Natural killer cell (primary cell): ENCODE data around the gene MRC1. TPM values are rescaled to one million over a fixed set of nuclear protein-coding genes. Genes with fewer than 3 reads are reported as not detected.

Source experiments
- ATAC-seq, 3 donors: fragments of 150-1000 bp in 2 of 3; fragments of 200-7000 bp in 1 of 3; cut with Tn5 transposase; 1 replicate in 1 of 3; 2 replicates in 2 of 3; pipeline ENCODE4 v1.10.0; 2021; ENCODE audit warnings: mild to moderate bottlenecking in 2 of 3, moderate library complexity in 2 of 3
- DNase-seq, 2 donors: peaks; one replicate each; pipeline versions ENCODE4 v3.0.0 to v3.0.0-alpha.2; 2013 to 2021; ENCODE audit warnings: mixed read lengths in 1 of 2
- H3K27ac ChIP-seq: one replicate; pipeline ENCODE4 v1.5.1; 2013; ENCODE audit warnings: mild to moderate bottlenecking, low read length
- H3K27me3 ChIP-seq: one replicate; pipeline ENCODE4 v1.6.1; 2013; ENCODE audit warnings: low read length; ENCODE audit not compliant: control insufficient read depth, insufficient read depth
- H3K36me3 ChIP-seq: one replicate; pipeline ENCODE4 v1.6.1; 2013; ENCODE audit warnings: low read length; ENCODE audit not compliant: control insufficient read depth, insufficient read depth
- H3K4me1 ChIP-seq: one replicate; pipeline ENCODE4 v1.6.1; 2013; ENCODE audit warnings: low read length; ENCODE audit not compliant: control insufficient read depth, insufficient read depth
- H3K4me3 ChIP-seq: one replicate; pipeline ENCODE4 v1.5.1; 2013; ENCODE audit warnings: low read length
- H3K9me3 ChIP-seq: one replicate; pipeline ENCODE4 v1.6.1; 2013; ENCODE audit warnings: low read length; ENCODE audit not compliant: control insufficient read depth, insufficient read depth
- H3K27ac Mint-ChIP-seq, 2 donors: one replicate each; pipeline ENCODE4 v1.8.0; 2022; ENCODE audit warnings: mild to moderate bottlenecking in 2 of 2, mixed read lengths in 2 of 2, moderate library complexity in 1 of 2
- H3K27me3 Mint-ChIP-seq, 2 donors: one replicate each; pipeline ENCODE4 v1.8.0; 2022; ENCODE audit warnings: low read depth in 2 of 2, mixed read lengths in 2 of 2
- H3K36me3 Mint-ChIP-seq: one replicate; pipeline ENCODE4 v1.8.0; 2022; ENCODE audit warnings: mixed read lengths
- H3K4me1 Mint-ChIP-seq, 2 donors: one replicate each; pipeline ENCODE4 v1.8.0; 2022; ENCODE audit warnings: mixed read lengths in 2 of 2
- H3K4me3 Mint-ChIP-seq: one replicate; pipeline ENCODE4 v1.8.0; 2022; ENCODE audit warnings: mild to moderate bottlenecking, moderate library complexity, mixed read lengths
- H3K9me3 Mint-ChIP-seq, 2 donors: one replicate each; pipeline ENCODE4 v1.8.0; 2022; ENCODE audit warnings: mixed read lengths in 2 of 2
- WGBS: methylation state at CpG from one replicate; pipeline ENCODE4 v1.1.7; 2013; ENCODE audit warnings: missing lambda C conversion rate; ENCODE audit not compliant: insufficient coverage; 5-methylcytosine and 5-hydroxymethylcytosine counted together
- intact Hi-C: fragments of 100-400 bp; cut with micrococcal nuclease; formaldehyde crosslinking; loops from one replicate; pipeline ENCODE4 v1.14.2; 2022
- total RNA-seq, 4 donors: library from RNA; stranded (reverse); fragments of 120-200 nt in 1 of 4; gene quantifications; one replicate each; pipeline versions ENCODE4 v1.2.3 to v1.2.4, GENCODE V29; 2013 to 2022
- TF ChIP-seq, protein P1 (sequence below): fragments of 200-600 bp; IDR thresholded peaks from one replicate; pipeline ENCODE4 v1.8.0; 2022; ENCODE audit warnings: antibody characterized with exemption

Gene MRC1
- total RNA-seq, 3 donors from 2014 or later (not counting 1 experiment from before 2014, with no cell fraction given), result 0.05 to 0.18 (median 0.15) TPM

DNA sequence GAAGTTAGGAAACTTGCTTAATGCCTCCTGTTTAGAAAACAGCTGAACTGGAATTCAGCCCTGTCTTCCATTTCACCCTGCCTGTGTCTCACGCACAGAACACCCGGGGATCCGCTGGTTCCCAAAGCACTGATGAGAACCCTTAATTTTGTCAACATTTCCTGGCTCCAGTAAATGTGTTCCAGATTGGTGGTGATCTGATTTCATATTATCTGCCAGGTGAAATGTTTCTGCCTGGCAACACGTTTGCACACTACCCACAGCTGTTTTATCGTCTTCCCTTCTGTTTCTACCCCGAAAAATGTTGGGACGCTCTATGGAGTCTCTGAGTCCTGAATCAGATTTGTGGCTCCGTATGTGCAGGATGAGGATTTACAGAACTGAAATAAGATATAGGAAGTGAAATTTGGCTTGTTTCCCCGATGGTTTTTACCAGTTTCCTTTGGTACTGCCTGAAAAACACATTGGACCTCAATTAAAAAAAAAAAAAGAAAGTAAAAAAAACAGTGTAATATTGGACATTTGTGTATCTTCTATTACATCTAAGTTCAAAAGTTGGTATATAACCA lies 29.0 kb downstream of the MRC1 start:
- Histone ChIP-seq H3K9me3 (no peaks in the 10 kb centered on the region), H3K4me1 (no peaks in the 10 kb centered on the region), H3K4me3 (no peak overlapping the region), H3K36me3 (no peaks in the 10 kb centered on the region), H3K27ac (no peak overlapping the region), H3K27me3 (no peaks in the 10 kb centered on the region)
- TF ChIP-seq, protein P1, sequence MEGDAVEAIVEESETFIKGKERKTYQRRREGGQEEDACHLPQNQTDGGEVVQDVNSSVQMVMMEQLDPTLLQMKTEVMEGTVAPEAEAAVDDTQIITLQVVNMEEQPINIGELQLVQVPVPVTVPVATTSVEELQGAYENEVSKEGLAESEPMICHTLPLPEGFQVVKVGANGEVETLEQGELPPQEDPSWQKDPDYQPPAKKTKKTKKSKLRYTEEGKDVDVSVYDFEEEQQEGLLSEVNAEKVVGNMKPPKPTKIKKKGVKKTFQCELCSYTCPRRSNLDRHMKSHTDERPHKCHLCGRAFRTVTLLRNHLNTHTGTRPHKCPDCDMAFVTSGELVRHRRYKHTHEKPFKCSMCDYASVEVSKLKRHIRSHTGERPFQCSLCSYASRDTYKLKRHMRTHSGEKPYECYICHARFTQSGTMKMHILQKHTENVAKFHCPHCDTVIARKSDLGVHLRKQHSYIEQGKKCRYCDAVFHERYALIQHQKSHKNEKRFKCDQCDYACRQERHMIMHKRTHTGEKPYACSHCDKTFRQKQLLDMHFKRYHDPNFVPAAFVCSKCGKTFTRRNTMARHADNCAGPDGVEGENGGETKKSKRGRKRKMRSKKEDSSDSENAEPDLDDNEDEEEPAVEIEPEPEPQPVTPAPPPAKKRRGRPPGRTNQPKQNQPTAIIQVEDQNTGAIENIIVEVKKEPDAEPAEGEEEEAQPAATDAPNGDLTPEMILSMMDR, result no peak
- H3K4me3 Mint-ChIP-seq, result no peak overlapping the region
- 19% methylated on average over 9 of the region's 9 CpGs for whole genome bisulfite sequencing
- ATAC-seq (no peak), DNase-seq (no peak)
- peaks cover 19 to 36% of the 10 kb centered on the region in 2 donors for H3K27me3 Mint-ChIP-seq
- H3K27ac Mint-ChIP-seq, result no peak overlapping the region
- intact Hi-C loops, result no loop called here
- no peaks in the 10 kb centered on the region for H3K9me3 Mint-ChIP-seq
- H3K36me3 Mint-ChIP-seq, result no peaks in the 10 kb centered on the region
- peaks cover 5 to 11% of the 10 kb centered on the region in 2 donors for H3K4me1 Mint-ChIP-seq

DNA sequence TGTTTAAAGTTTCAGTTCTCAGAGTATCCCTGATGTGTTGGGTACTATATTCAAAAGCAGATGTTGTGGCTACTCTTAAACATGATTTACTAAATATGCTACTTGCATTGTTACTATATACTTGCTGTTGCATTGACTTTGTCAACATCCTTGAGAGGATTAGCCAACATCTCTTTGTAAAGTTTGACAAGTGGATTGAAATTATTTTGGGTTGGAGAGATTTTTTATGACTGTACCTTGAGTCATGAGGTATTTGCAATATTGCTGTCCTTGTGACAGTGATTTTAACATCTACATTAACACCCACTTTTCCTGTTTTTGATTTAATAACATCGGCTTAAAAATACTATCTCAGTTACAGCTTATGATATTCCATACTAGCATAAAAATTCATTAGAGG lies 31.9 kb downstream of the MRC1 start:
- 83% methylated on average over 1 of the region's 1 CpG for WGBS
- no peak for DNase-seq
- intact Hi-C loops, result no loop called here

GRCh38 chr10:17842641-17843040 lies 33.5 kb downstream of the MRC1 start:
- H3K4me1 ChIP-seq, result no peaks in the 10 kb centered on the region
- H3K27ac ChIP-seq, result no peak overlapping the region
- WGBS, result 90% methylated on average over 2 of the region's 5 CpGs
- ATAC-seq (no peak), DNase-seq (no peak)
- H3K27ac Mint-ChIP-seq, result no peak overlapping the region
- H3K36me3 Mint-ChIP-seq, result no peaks in the 10 kb centered on the region
- TF ChIP-seq, protein P1, result no peak
- H3K27me3 Mint-ChIP-seq, result peaks cover 9 to 36% of the 10 kb centered on the region in 2 donors
- H3K9me3 ChIP-seq, result no peaks in the 10 kb centered on the region
- intact Hi-C loops, result no loop called here
- no peak overlapping the region for H3K4me3 ChIP-seq
- H3K9me3 Mint-ChIP-seq, result no peaks in the 10 kb centered on the region
- H3K27me3 ChIP-seq, result no peaks in the 10 kb centered on the region
- no peak overlapping the region for H3K4me3 Mint-ChIP-seq
- H3K36me3 ChIP-seq, result no peaks in the 10 kb centered on the region
- H3K4me1 Mint-ChIP-seq, result peaks cover 4 to 5% of the 10 kb centered on the region in 2 donors

More for the DNA sequence above, 31.9 kb downstream of the MRC1 start:
- Histone ChIP-seq H3K4me3 (no peak overlapping the region), H3K27ac (no peak overlapping the region), H3K9me3 (no peaks in the 10 kb centered on the region), H3K27me3 (no peaks in the 10 kb centered on the region), H3K36me3 (no peaks in the 10 kb centered on the region), H3K4me1 (no peaks in the 10 kb centered on the region)
- peaks cover 13 to 30% of the 10 kb centered on the region in 2 donors for H3K27me3 Mint-ChIP-seq
- TF ChIP-seq, protein P1, result no peak
- no peak for ATAC-seq
- H3K9me3 Mint-ChIP-seq, result no peaks in the 10 kb centered on the region
- no peak overlapping the region for H3K27ac Mint-ChIP-seq
- no peak overlapping the region for H3K4me3 Mint-ChIP-seq
- H3K4me1 Mint-ChIP-seq, result peaks cover 5 to 10% of the 10 kb centered on the region in 2 donors
- no peaks in the 10 kb centered on the region for H3K36me3 Mint-ChIP-seq
